Kidney (tissue), 14 donors: ENCODE measurements around the gene IDI2. TPM values are rescaled to one million over a fixed set of nuclear protein-coding genes. Genes with fewer than 3 reads are reported as not detected.

Source experiments
- DNase-seq, 5 donors: peaks; one replicate each; pipeline ENCODE4 v3.0.0-alpha.2; 2013 to 2020
- FAIRE-seq: peaks from 2 replicates; lab custom pipeline; 2012; peaks lifted over from hg19 to GRCh38; lab: Jason Lieb, UNC
- H3K27ac ChIP-seq, 2 donors: one replicate each; pipeline ENCODE4 v1.7.0; 2013; ENCODE audit warnings: low read depth in 2 of 2, low read length in 2 of 2, inconsistent platforms in 1 of 2
- H3K27me3 ChIP-seq: one replicate; pipeline ENCODE4 v1.7.1; 2013; ENCODE audit warnings: low read length, inconsistent platforms; ENCODE audit not compliant: control insufficient read depth, insufficient read depth
- H3K36me3 ChIP-seq, 3 donors: one replicate each; pipeline versions ENCODE4 v1.7.0 to v1.7.1; 2013; ENCODE audit warnings: low read length in 3 of 3, control low read depth in 1 of 3, inconsistent platforms in 1 of 3; ENCODE audit not compliant: insufficient read depth in 3 of 3, control insufficient read depth in 2 of 3
- H3K4me1 ChIP-seq, 3 donors: one replicate each; pipeline versions ENCODE4 v1.7.0 to v1.7.1; 2013; ENCODE audit warnings: low read length in 3 of 3, inconsistent platforms in 1 of 3, low read depth in 1 of 3; ENCODE audit not compliant: control insufficient read depth in 2 of 3, insufficient read depth in 2 of 3
- H3K4me3 ChIP-seq, 3 donors: one replicate each; pipeline versions ENCODE4 v1.7.0 to v1.8.1; 2013; ENCODE audit warnings: low read length in 3 of 3, control low read depth in 1 of 3, inconsistent platforms in 1 of 3
- H3K9ac ChIP-seq, 3 donors: one replicate each; pipeline versions ENCODE4 v1.7.0 to v1.7.1; 2013; ENCODE audit warnings: low read length in 3 of 3, control low read depth in 1 of 3, inconsistent platforms in 1 of 3
- H3K9me3 ChIP-seq, 3 donors: one replicate each; pipeline versions ENCODE4 v1.7.0 to v1.7.1; 2013; ENCODE audit warnings: low read length in 3 of 3, control low read depth in 1 of 3, inconsistent platforms in 1 of 3; ENCODE audit not compliant: control insufficient read depth in 2 of 3, insufficient read depth in 1 of 3
- CTCF ChIP-seq: IDR thresholded peaks from 3 replicates; pipeline ENCODE4 v1.5.1; 2012; ENCODE audit warnings: mild to moderate bottlenecking, moderate library complexity, borderline replicate concordance; ENCODE audit not compliant: insufficient read depth; ENCODE audit errors: extremely low read depth
- intact Hi-C: fragments of 100-400 bp; cut with DNase I; formaldehyde crosslinking; loops from one replicate; pipeline ENCODE4 v1.11.1; 2022
- polyA plus RNA-seq: library from polyadenylated mRNA; stranded (reverse); fragments of 350-450 nt; fragmentation: Illumina TruSeq; extraction: RNeasy Lipid Tissue Mini Kit (QIAGEN cat#74804); gene quantifications from one replicate; pipeline ENCODE4 v1.2.3, GENCODE V29; 2014; ENCODE audit warnings: low read depth, low replicate concordance; ENCODE audit not compliant: insufficient read depth
- total RNA-seq: library from RNA; stranded (reverse); fragmentation: NEBNext Ultra II Directional; extraction: Animal tissue kit (Norgen Biotek cat#: 25700); gene quantifications from one replicate; pipeline ENCODE4 v1.2.1, GENCODE V29; 2021
- donor health status: control.
- donor health status: control.
- donor health status: control.
- donor health status: control.
- donor health status: control.
- donor health status: DM: yes; HTN: yes; CAD: no.
- donor health status: Normal renal cell carcinoma (clear cell type).

The IDI2 gene
- total and polyA plus RNA-seq, 2 donors from 2014 or later: not detected

- H3K27ac ChIP-seq: peak overlapping the region; percentile 76 to 82
- peaks cover 0 to 13% (median 10%) of the 10 kb centered on the region in 3 donors for H3K4me1 ChIP-seq
- intact Hi-C loops: no loop called here
- H3K9ac ChIP-seq: peak overlapping the region; percentile 78 to 92 (median 83)
- no peaks in the 10 kb centered on the region for H3K27me3 ChIP-seq
- no peak for TF ChIP-seq CTCF
- DNase-seq (peak in 2 of 5 donors; percentile 10 to 24), FAIRE-seq (no peak)
- peaks cover 0 to 7% (median 3%) of the 10 kb centered on the region in 3 donors for H3K36me3 ChIP-seq
- H3K4me3 ChIP-seq: peak overlapping the region; percentile 91 to 95 (median 95)
- H3K9me3 ChIP-seq: no peaks in the 10 kb centered on the region
Measured at GRCh38 chr10:988667-989545, 36.8 kb downstream of the IDI2 start.

- peak within 1 kb of the TSS; percentile 91 to 95 (median 95) for H3K4me3 ChIP-seq
- DNase-seq (peak; percentile 97 to 99 (median 99)), FAIRE-seq (no peak)
- no peaks in the 10 kb centered on the region for H3K27me3 ChIP-seq
- H3K36me3 ChIP-seq: peaks cover 0 to 7% (median 3%) of the 10 kb centered on the region in 3 donors
- TF ChIP-seq CTCF: peak; percentile 42
- H3K4me1 ChIP-seq: peaks cover 0 to 13% (median 10%) of the 10 kb centered on the region in 3 donors
- intact Hi-C loops: no loop called here
- H3K9ac ChIP-seq: peak within 1 kb of the TSS; percentile 78 to 92 (median 83)
- peak within 1 kb of the TSS; percentile 76 to 82 for H3K27ac ChIP-seq
- H3K9me3 ChIP-seq: no peaks in the 10 kb centered on the region
Measured at GRCh38 chr10:987870-988666, 37.6 kb downstream of the IDI2 start, which contains the start of gene GTPBP4. TSS of gene GTPBP4 (plus strand) at chr10:988434. CDS start at chr10:988480, 46 bp downstream.

- DNase-seq (no peak), FAIRE-seq (no peak)
- peak overlapping the region; percentile 52 to 83 (median 83) for H3K9ac ChIP-seq
- no peaks in the 10 kb centered on the region for H3K9me3 ChIP-seq
- H3K36me3 ChIP-seq: peaks cover 0 to 2% (median 0%) of the 10 kb centered on the region in 3 donors
- no peak for TF ChIP-seq CTCF
- peak overlapping the region; percentile 91 to 95 (median 95) for H3K4me3 ChIP-seq
- intact Hi-C loops: no loop called here
- peaks cover 0 to 13% (median 10%) of the 10 kb centered on the region in 3 donors for H3K4me1 ChIP-seq
- H3K27me3 ChIP-seq: no peaks in the 10 kb centered on the region
- peak overlapping the region in 1 of 2 donors; percentile 76 for H3K27ac ChIP-seq
Measured at GRCh38 chr10:987620-987869, 38.1 kb downstream of the IDI2 start.
